H9 (cell line): ENCODE results near the gene MAPKAP1. TPM values are rescaled to one million over a fixed set of nuclear protein-coding genes. Genes with fewer than 3 reads are reported as not detected.
A peak's percentile ranks its signal among the peaks of the same experiment; 100 is the strongest.

ENCODE experiments used
- DNase-seq: peaks from one replicate; pipeline ENCODE4 v3.0.0-alpha.2; 2017
- H2AFZ ChIP-seq: one replicate; pipeline ENCODE4 v1.6.1; 2013; ENCODE audit warnings: mild to moderate bottlenecking, low read length, control low read depth, moderate library complexity
- H2AK5ac ChIP-seq: 2 replicates; pipeline ENCODE4 v1.6.1; 2013; ENCODE audit warnings: low read length, control low read depth, mixed read lengths; ENCODE audit not compliant: insufficient read length
- H2BK120ac ChIP-seq: one replicate; pipeline ENCODE4 v1.6.1; 2013; ENCODE audit warnings: low read depth, mild to moderate bottlenecking, low read length, control low read depth, inconsistent platforms; ENCODE audit not compliant: poor library complexity, severe bottlenecking
- H2BK12ac ChIP-seq: 2 replicates; pipeline ENCODE4 v1.6.1; 2013; ENCODE audit warnings: low read length, control low read depth, mixed read lengths, low read depth; ENCODE audit not compliant: insufficient read length
- H2BK15ac ChIP-seq: 2 replicates; pipeline ENCODE4 v1.6.1; 2013; ENCODE audit warnings: low read depth, low read length, control low read depth
- H2BK20ac ChIP-seq: one replicate; pipeline ENCODE4 v1.6.1; 2013; ENCODE audit warnings: low read depth, mild to moderate bottlenecking, low read length, control low read depth, inconsistent platforms; ENCODE audit not compliant: poor library complexity, severe bottlenecking
- H2BK5ac ChIP-seq: 2 replicates; pipeline ENCODE4 v1.6.1; 2013; ENCODE audit warnings: low read length, control low read depth, mixed read lengths; ENCODE audit not compliant: insufficient read length
- H3K14ac ChIP-seq: 2 replicates; pipeline ENCODE4 v1.6.1; 2013; ENCODE audit warnings: low read length, control low read depth; ENCODE audit not compliant: insufficient read depth
- H3K18ac ChIP-seq: 2 replicates; pipeline ENCODE4 v1.6.1; 2013; ENCODE audit warnings: low read depth, mild to moderate bottlenecking, mixed read lengths, low read length, control low read depth; ENCODE audit not compliant: insufficient read length
- H3K23ac ChIP-seq: 2 replicates; pipeline ENCODE4 v1.6.1; 2013; ENCODE audit warnings: low read length, control low read depth, mixed read lengths, low read depth; ENCODE audit not compliant: insufficient read length
- H3K23me2 ChIP-seq: 2 replicates; pipeline ENCODE4 v1.6.1; 2013; ENCODE audit warnings: low read depth, mild to moderate bottlenecking, mixed read lengths, low read length, control low read depth; ENCODE audit not compliant: insufficient read length, poor library complexity, severe bottlenecking
- H3K27ac ChIP-seq: 2 replicates; pipeline ENCODE4 v1.5.1; 2013; ENCODE audit warnings: low read length, control low read depth, mixed read lengths, low read depth; ENCODE audit not compliant: insufficient read length
- H3K27me3 ChIP-seq: 2 replicates; pipeline ENCODE4 v1.6.1; 2013; ENCODE audit warnings: low read length, control low read depth, inconsistent platforms; ENCODE audit not compliant: insufficient read depth
- H3K4ac ChIP-seq: 2 replicates; pipeline ENCODE4 v1.6.1; 2013; ENCODE audit warnings: low read depth, mild to moderate bottlenecking, control low read depth, inconsistent platforms, low read length, moderate library complexity
- H3K4me1 ChIP-seq: 2 replicates; pipeline ENCODE4 v1.6.1; 2013; ENCODE audit warnings: low read length, control low read depth, inconsistent platforms; ENCODE audit not compliant: insufficient read depth
- H3K4me2 ChIP-seq: 2 replicates; pipeline ENCODE4 v1.6.1; 2013; ENCODE audit warnings: low read length, control low read depth, mixed read lengths; ENCODE audit not compliant: insufficient read length, insufficient read depth
- H3K56ac ChIP-seq: 2 replicates; pipeline ENCODE4 v1.6.1; 2013; ENCODE audit warnings: low read depth, mild to moderate bottlenecking, mixed read lengths, low read length, control low read depth; ENCODE audit not compliant: insufficient read length
- H3K79me1 ChIP-seq: 2 replicates; pipeline ENCODE4 v1.6.1; 2013; ENCODE audit warnings: low read depth, mild to moderate bottlenecking, moderate library complexity, low read length, control low read depth, inconsistent platforms; ENCODE audit not compliant: insufficient read depth, poor library complexity, severe bottlenecking
- H3K79me2 ChIP-seq: 2 replicates; pipeline ENCODE4 v1.6.1; 2013; ENCODE audit warnings: low read length, control low read depth, inconsistent platforms; ENCODE audit not compliant: insufficient read depth
- H3K9ac ChIP-seq: 2 replicates; pipeline ENCODE4 v1.6.1; 2013; ENCODE audit warnings: low read length, control low read depth, mixed read lengths; ENCODE audit not compliant: insufficient read length; ENCODE audit errors: extremely low read depth
- H3K9me3 ChIP-seq: one replicate; pipeline ENCODE4 v1.6.1; 2013; ENCODE audit warnings: low read depth, low read length, inconsistent platforms; ENCODE audit not compliant: control insufficient read depth
- H3T11ph ChIP-seq: one replicate; pipeline ENCODE4 v1.6.1; 2013; ENCODE audit warnings: mild to moderate bottlenecking, low read length, control low read depth, inconsistent platforms
- H4K20me1 ChIP-seq: one replicate; pipeline ENCODE4 v1.6.1; 2013; ENCODE audit not compliant: control insufficient read depth, insufficient read length, insufficient read depth
- H4K5ac ChIP-seq: 2 replicates; pipeline ENCODE4 v1.6.1; 2013; ENCODE audit warnings: low read depth, mild to moderate bottlenecking, mixed read lengths, low read length, control low read depth; ENCODE audit not compliant: insufficient read length
- H4K8ac ChIP-seq: replicated peaks from 2 replicates; pipeline ENCODE4 v1.6.1; 2013; ENCODE audit warnings: low read length, control low read depth, mixed read lengths, low read depth; ENCODE audit not compliant: insufficient read length
- H4K91ac ChIP-seq: 2 replicates; pipeline ENCODE4 v1.6.1; 2013; ENCODE audit warnings: low read depth, mild to moderate bottlenecking, moderate library complexity, mixed read lengths, low read length, control low read depth; ENCODE audit not compliant: insufficient read length
- H3K27ac Mint-ChIP-seq, 3 experiments: 2 replicates in 2 of 3; 3 replicates in 1 of 3; pipeline ENCODE4 v1.8.0; 2020 to 2021; ENCODE audit warnings: mixed read lengths in 3 of 3, mild to moderate bottlenecking in 1 of 3, moderate library complexity in 1 of 3
- H3K27me3 Mint-ChIP-seq: 2 replicates; pipeline ENCODE4 v1.8.0; 2021; ENCODE audit warnings: low read depth, mild to moderate bottlenecking, moderate library complexity, mixed read lengths
- H3K36me3 Mint-ChIP-seq, 3 experiments: 2 replicates in 2 of 3; 3 replicates in 1 of 3; pipeline ENCODE4 v1.8.0; 2020 to 2021; ENCODE audit warnings: low read depth in 3 of 3, mixed read lengths in 3 of 3; ENCODE audit not compliant: insufficient read depth in 1 of 3
- H3K4me1 Mint-ChIP-seq, 2 experiments: 2 replicates each; pipeline ENCODE4 v1.8.0; 2020; ENCODE audit warnings: mixed read lengths in 2 of 2
- H3K4me3 Mint-ChIP-seq, 2 experiments: 2 replicates in 1 of 2; 3 replicates in 1 of 2; pipeline ENCODE4 v1.8.0; 2020 to 2021; ENCODE audit warnings: mild to moderate bottlenecking in 2 of 2, mixed read lengths in 2 of 2, moderate library complexity in 1 of 2
- H3K9me3 Mint-ChIP-seq, 2 experiments: 2 replicates in 1 of 2; 3 replicates in 1 of 2; pipeline ENCODE4 v1.8.0; 2020; ENCODE audit warnings: mild to moderate bottlenecking in 2 of 2, mixed read lengths in 2 of 2, moderate library complexity in 1 of 2
- CTCF ChIP-seq: fragments of 200-600 bp; sonication (generic); conservative IDR thresholded peaks from 3 replicates; pipeline ENCODE4 v1.8.0; 2021; ENCODE audit warnings: antibody characterized with exemption, mild to moderate bottlenecking
- WGBS: extraction: QIAGEN DNeasy Blood & Tissue Kit; methylation state at CpG from one replicate; pipeline ENCODE4 v1.1.7; 2013; ENCODE audit warnings: missing lambda C conversion rate, low lambda C conversion rate, mixed read lengths; ENCODE audit not compliant: insufficient read length; ENCODE audit errors: extremely low coverage; 5-methylcytosine and 5-hydroxymethylcytosine counted together
- total RNA-seq: library from RNA; stranded (reverse); gene quantifications from 2 replicates; pipeline ENCODE4 v1.2.1, GENCODE V29; 2021

MAPKAP1 gene
- total RNA-seq, 1 experiment from 2014 or later, result 97.0 TPM

GRCh38 chr9:125705893-125706292 is 1.1 kb downstream of the MAPKAP1 start:
- no peak overlapping the region for H2AFZ ChIP-seq
- no peaks in the 10 kb centered on the region for H3K27me3 ChIP-seq
- no peak overlapping the region for H2AK5ac ChIP-seq
- H3K36me3 Mint-ChIP-seq, result no peaks in the 10 kb centered on the region
- no CpG with 5 or more reads among the region's 4 CpGs for WGBS
- no peaks in the 10 kb centered on the region for H3K9me3 ChIP-seq
- no peak for DNase-seq
- no peaks in the 10 kb centered on the region for H3K9me3 Mint-ChIP-seq
- no peak overlapping the region for H4K5ac ChIP-seq
- H2BK12ac ChIP-seq, result no peak overlapping the region
- H3K27ac ChIP-seq, result no peak overlapping the region
- peak overlapping the region in 1 of 3 experiments; percentile 96; a peak in 1 of 7 replicates for H3K27ac Mint-ChIP-seq
- peaks cover under 1% of the 10 kb centered on the region; the same call in 1 of the 2 replicates for H3K4me1 ChIP-seq
- no peak overlapping the region for H3K4ac ChIP-seq
- H3K4me3 Mint-ChIP-seq, result peak overlapping the region; percentile 81 to 91
- H2BK120ac ChIP-seq, result no peak overlapping the region
- H3K4me2 ChIP-seq, result peak overlapping the region; percentile 87
- no peak overlapping the region for H3T11ph ChIP-seq
- H3K56ac ChIP-seq, result no peak overlapping the region
- H3K4me1 Mint-ChIP-seq, result peaks cover 32 to 38% of the 10 kb centered on the region in 2 experiments
- H3K23ac ChIP-seq, result no peak overlapping the region
- H3K79me2 ChIP-seq, result peaks cover 26% of the 10 kb centered on the region; the same call in 1 of the 2 replicates
- no peak overlapping the region for H2BK20ac ChIP-seq
- no peak overlapping the region for H2BK5ac ChIP-seq
- H3K27me3 Mint-ChIP-seq, result no peaks in the 10 kb centered on the region
- H3K79me1 ChIP-seq, result peaks cover 8% of the 10 kb centered on the region
- H3K9ac ChIP-seq, result no peak overlapping the region
- no peak overlapping the region for H4K91ac ChIP-seq
- H3K18ac ChIP-seq, result no peak overlapping the region
- no peak overlapping the region for H4K8ac ChIP-seq
- no peaks in the 10 kb centered on the region for H4K20me1 ChIP-seq
- no peak overlapping the region for H3K14ac ChIP-seq
- no peak overlapping the region for H2BK15ac ChIP-seq
- TF ChIP-seq CTCF, result no peak
- peaks cover 8% of the 10 kb centered on the region for H3K23me2 ChIP-seq
